Fibroblast of lung (primary cell): ENCODE results near the gene MYH2. TPM values are rescaled to one million over a fixed set of nuclear protein-coding genes. Genes with fewer than 3 reads are reported as not detected.

Experiments
- DNase-seq, 2 donors: peaks; one replicate each; pipeline versions ENCODE4 v3.0.0 to v3.0.0-alpha.2; 2010; ENCODE audit warnings: low read depth in 2 of 2
- H2AFZ ChIP-seq: 2 replicates; pipeline ENCODE4 v1.5.1; 2012; ENCODE audit warnings: low read length, control low read depth, inconsistent platforms
- H3K27ac ChIP-seq: 2 replicates; pipeline ENCODE4 v1.5.1; 2011; ENCODE audit warnings: low read length, control low read depth; ENCODE audit not compliant: insufficient read depth
- H3K27me3 ChIP-seq: 2 replicates; pipeline ENCODE4 v1.5.1; 2011; ENCODE audit warnings: mild to moderate bottlenecking, low read length; ENCODE audit not compliant: control insufficient read depth, insufficient read depth
- H3K36me3 ChIP-seq: 2 replicates; pipeline ENCODE4 v1.5.1; 2011; ENCODE audit warnings: low read length; ENCODE audit not compliant: control insufficient read depth, insufficient read depth
- H3K4me1 ChIP-seq: 2 replicates; pipeline ENCODE4 v1.5.1; 2011; ENCODE audit warnings: low read length; ENCODE audit not compliant: control insufficient read depth, insufficient read depth; ENCODE audit errors: extremely low read depth
- H3K4me2 ChIP-seq: 2 replicates; pipeline ENCODE4 v1.5.1; 2011; ENCODE audit warnings: low read length, control low read depth; ENCODE audit not compliant: insufficient read depth; ENCODE audit errors: extremely low read depth
- H3K4me3 ChIP-seq, 4 experiments: fragments of 200-600 bp in 1 of 4; sonication (generic) in 1 of 4; replicated peaks in 1 of 4; 2 replicates each; pipeline ENCODE4 v1.5.1; 2011 to 2016; ENCODE audit warnings: low read length in 4 of 4, low read depth in 3 of 4, mild to moderate bottlenecking in 3 of 4, control low read depth in 2 of 4, inconsistent platforms in 1 of 4, mixed read lengths in 1 of 4; ENCODE audit not compliant: insufficient read depth in 1 of 4; ENCODE audit errors: control extremely low read depth in 1 of 4
- H3K79me2 ChIP-seq: 2 replicates; pipeline ENCODE4 v1.5.1; 2012; ENCODE audit warnings: mild to moderate bottlenecking, low read length, inconsistent platforms; ENCODE audit not compliant: control insufficient read depth, insufficient read depth
- H3K9ac ChIP-seq: 2 replicates; pipeline ENCODE4 v1.5.1; 2011; ENCODE audit warnings: mild to moderate bottlenecking, low read length, control low read depth; ENCODE audit not compliant: insufficient read depth
- H3K9me3 ChIP-seq: 2 replicates; pipeline ENCODE4 v1.5.1; 2012; ENCODE audit warnings: low read depth, low read length; ENCODE audit not compliant: control insufficient read depth, insufficient read depth
- H4K20me1 ChIP-seq: 2 replicates; pipeline ENCODE4 v1.5.1; 2011; ENCODE audit warnings: low read length; ENCODE audit not compliant: control insufficient read depth, insufficient read depth; ENCODE audit errors: extremely low read depth
- CTCF ChIP-seq, 2 donors: IDR thresholded peaks in 1 of 2; conservative IDR thresholded peaks in 1 of 2; 1 replicate in 1 of 2; 2 replicates in 1 of 2; pipeline ENCODE4 v1.5.1; 2011 to 2012; ENCODE audit warnings: low read length in 2 of 2, control low read depth in 1 of 2, inconsistent platforms in 1 of 2, low read depth in 1 of 2, mild to moderate bottlenecking in 1 of 2
- EZH2 ChIP-seq: IDR thresholded peaks from 2 replicates; pipeline ENCODE4 v1.5.1; 2012; ENCODE audit warnings: low read length, control low read depth, mild to moderate bottlenecking; ENCODE audit errors: missing control alignments
- polyA plus RNA-seq, 2 donors: library from polyadenylated mRNA; depleted of rRNA in 1 of 2; stranded (reverse) in 1 of 2; unstranded in 1 of 2; fragments of >200 nt; gene quantifications; 2 replicates each; pipeline ENCODE4 v1.2.1, GENCODE V29; 2011 to 2012; ENCODE audit warnings: missing spikeins in 1 of 2
- total RNA-seq: library from RNA; depleted of rRNA; stranded (reverse); fragments of >200 nt; gene quantifications from 2 replicates; pipeline ENCODE4 v1.2.1, GENCODE V29; 2014

Gene MYH2
- total and polyA plus RNA-seq, 2 donors (not counting 1 experiment from before 2014, with no cell fraction given): not detected

GRCh38 chr17:10585529-10585928, 36.1 kb upstream of the MYH2 start:
- DNase-seq: no peak
- TF ChIP-seq CTCF (conservative IDR thresholded peaks at IDR 0.05 in 1 of 2, IDR thresholded peaks at IDR 0.05 in 1 of 2; ENCODE audit: low read depth in 1 of 2, low read length in 2 of 2) (no peak), EZH2 (no peak)
- no peak overlapping the region for H3K9ac ChIP-seq
- no peaks in the 10 kb centered on the region for H3K27me3 ChIP-seq
- no peaks in the 10 kb centered on the region for H3K36me3 ChIP-seq
- no peaks in the 10 kb centered on the region for H3K4me1 ChIP-seq
- no peaks in the 10 kb centered on the region for H4K20me1 ChIP-seq
- H3K9me3 ChIP-seq: no peaks in the 10 kb centered on the region
- no peak overlapping the region for H3K27ac ChIP-seq
- no peaks in the 10 kb centered on the region for H3K79me2 ChIP-seq
- no peak overlapping the region for H3K4me2 ChIP-seq
- H3K4me3 ChIP-seq: no peak overlapping the region
- H2AFZ ChIP-seq: no peak overlapping the region

- no peak overlapping the region for H3K27ac ChIP-seq
- H3K79me2 ChIP-seq: no peaks in the 10 kb centered on the region
- H3K4me1 ChIP-seq: no peaks in the 10 kb centered on the region
- H4K20me1 ChIP-seq: no peaks in the 10 kb centered on the region
- TF ChIP-seq EZH2 (no peak), CTCF (conservative IDR thresholded peaks at IDR 0.05 in 1 of 2, IDR thresholded peaks at IDR 0.05 in 1 of 2; ENCODE audit: low read depth in 1 of 2, low read length in 2 of 2) (no peak)
- no peak overlapping the region for H3K4me2 ChIP-seq
- H3K27me3 ChIP-seq: no peaks in the 10 kb centered on the region
- no peak overlapping the region for H3K9ac ChIP-seq
- DNase-seq: no peak
- no peak overlapping the region for H3K4me3 ChIP-seq
- no peaks in the 10 kb centered on the region for H3K36me3 ChIP-seq
- H3K9me3 ChIP-seq: no peaks in the 10 kb centered on the region
- H2AFZ ChIP-seq: no peak overlapping the region
Observed at GRCh38 chr17:10583834-10584233, 34.4 kb upstream of the MYH2 start.

- Histone ChIP-seq H3K79me2 (no peaks in the 10 kb centered on the region), H2AFZ (no peak overlapping the region), H3K9me3 (no peaks in the 10 kb centered on the region), H4K20me1 (no peaks in the 10 kb centered on the region), H3K4me3 (no peak overlapping the region), H3K27ac (no peak overlapping the region), H3K27me3 (no peaks in the 10 kb centered on the region), H3K9ac (no peak overlapping the region), H3K4me1 (no peaks in the 10 kb centered on the region), H3K4me2 (no peak overlapping the region), H3K36me3 (no peaks in the 10 kb centered on the region)
- TF ChIP-seq EZH2: no peak
- TF ChIP-seq CTCF (conservative IDR thresholded peaks at IDR 0.05 in 1 of 2, IDR thresholded peaks at IDR 0.05 in 1 of 2; ENCODE audit: low read depth in 1 of 2, low read length in 2 of 2): no peak
- no peak for DNase-seq
Observed at GRCh38 chr17:10579270-10579669, 29.8 kb upstream of the MYH2 start.
